ENCODE data around the gene NDUFAF3. TPM values are rescaled to one million over a fixed set of nuclear protein-coding genes. Genes with fewer than 3 reads are reported as not detected.

Gene NDUFAF3, protein sequence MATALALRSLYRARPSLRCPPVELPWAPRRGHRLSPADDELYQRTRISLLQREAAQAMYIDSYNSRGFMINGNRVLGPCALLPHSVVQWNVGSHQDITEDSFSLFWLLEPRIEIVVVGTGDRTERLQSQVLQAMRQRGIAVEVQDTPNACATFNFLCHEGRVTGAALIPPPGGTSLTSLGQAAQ
- total RNA-seq = 145 TPM

DNA sequence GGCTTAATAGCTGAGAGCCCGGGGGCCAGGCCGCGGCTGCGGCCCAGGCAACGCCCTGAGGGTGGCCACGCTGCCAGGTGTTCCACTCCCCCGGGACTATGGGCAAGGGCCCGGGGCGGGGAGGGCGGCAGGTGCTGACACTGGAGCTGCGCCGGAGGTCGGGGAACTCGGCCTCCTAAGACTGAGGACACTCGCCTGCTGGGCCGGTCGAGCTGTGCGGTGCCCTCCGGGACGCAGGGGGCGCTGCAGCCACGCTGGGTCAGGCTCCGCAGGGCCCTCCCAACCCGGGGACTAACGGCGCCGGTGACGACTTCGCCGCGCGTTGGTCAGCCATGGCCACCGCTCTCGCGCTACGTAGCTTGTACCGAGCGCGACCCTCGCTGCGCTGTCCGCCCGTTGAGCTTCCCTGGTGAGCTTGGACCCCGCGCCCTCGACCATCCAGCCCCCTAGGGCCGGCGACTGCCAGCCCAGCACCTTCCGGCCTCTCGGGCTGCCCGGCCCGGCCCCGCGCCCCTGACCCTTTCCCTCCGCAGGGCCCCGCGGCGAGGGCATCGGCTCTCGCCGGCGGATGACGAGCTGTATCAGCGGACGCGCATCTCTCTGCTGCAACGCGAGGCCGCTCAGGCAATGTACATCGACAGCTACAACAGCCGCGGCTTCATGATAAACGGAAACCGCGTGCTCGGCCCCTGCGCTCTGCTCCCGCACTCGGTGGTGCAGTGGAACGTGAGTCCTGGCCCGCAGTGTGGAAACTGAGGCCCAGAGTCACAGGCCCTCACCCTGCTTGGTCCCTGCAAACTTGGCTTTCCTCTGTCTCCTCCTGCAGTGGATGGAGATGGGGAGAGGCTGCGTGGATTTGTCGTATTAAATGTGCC is at the start of gene NDUFAF3:
TSS of gene NDUFAF3 (plus strand) at position 309 of the 875 bp plus-strand sequence. CDS start at position 333, 24 bp downstream.
- peak; percentile 86 to 93 (median 92) for DNase-seq (ENCODE audit: low read depth in 2 of 3, low spot score in 2 of 3)

- DNase-seq (ENCODE audit: low read depth in 2 of 3, low spot score in 2 of 3) = no peak
Observed at GRCh38 chr3:48974076-48974864, 47.7 kb upstream of the NDUFAF3 start.

DNA sequence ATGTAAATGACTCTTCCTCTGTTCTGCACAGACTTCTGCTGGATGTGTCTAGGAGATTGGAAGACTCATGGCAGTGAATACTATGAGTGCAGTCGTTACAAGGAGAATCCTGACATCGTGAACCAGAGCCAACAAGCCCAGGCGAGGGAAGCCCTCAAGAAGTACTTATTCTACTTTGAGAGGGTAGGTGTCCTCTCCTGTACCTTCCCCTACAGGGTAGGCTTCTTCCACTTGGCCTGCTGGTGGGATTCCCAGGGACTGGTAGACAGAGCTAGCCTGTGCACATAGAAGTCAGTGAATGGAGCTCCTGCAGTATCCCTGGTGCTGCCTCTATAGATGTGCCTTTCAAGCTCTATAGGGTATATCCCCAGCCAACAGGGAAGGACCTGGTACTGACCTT is 42.5 kb upstream of the NDUFAF3 start:
- no peak for DNase-seq (ENCODE audit: low read depth in 2 of 3, low spot score in 2 of 3)

GRCh38 chr3:48980295-48980694 is 41.6 kb upstream of the NDUFAF3 start:
- no peak for DNase-seq (ENCODE audit: low read depth in 2 of 3, low spot score in 2 of 3)

- DNase-seq (ENCODE audit: low read depth in 2 of 3, low spot score in 2 of 3) = no peak
Observed at GRCh38 chr3:48982016-48982415, 39.9 kb upstream of the NDUFAF3 start.

- no peak for DNase-seq (ENCODE audit: low read depth in 2 of 3, low spot score in 2 of 3)
Observed at GRCh38 chr3:48982686-48983085, 39.2 kb upstream of the NDUFAF3 start.

- DNase-seq (ENCODE audit: low read depth in 2 of 3, low spot score in 2 of 3) = no peak
Observed at GRCh38 chr3:48983096-48983495, 38.8 kb upstream of the NDUFAF3 start.

DNA sequence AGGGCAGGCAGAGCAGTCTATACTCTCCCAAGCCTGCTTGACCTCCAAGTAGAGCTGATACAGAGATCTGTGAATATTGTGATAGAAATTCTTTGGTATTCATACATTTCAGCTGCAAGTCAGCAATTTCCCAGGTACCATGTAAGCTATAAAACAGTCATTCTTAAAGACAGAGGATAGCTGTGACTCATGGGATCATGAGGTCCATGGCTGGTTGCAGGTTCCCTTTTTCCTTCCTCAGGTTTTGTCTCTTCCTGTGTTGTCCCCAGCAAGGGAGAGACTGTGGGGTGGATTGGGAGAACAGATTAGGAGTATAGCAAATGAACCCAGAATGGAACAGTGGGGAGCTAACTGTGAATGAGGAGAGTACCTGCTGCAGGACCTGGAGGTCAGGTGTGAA is 37.3 kb upstream of the NDUFAF3 start:
- no peak for DNase-seq (ENCODE audit: low read depth in 2 of 3, low spot score in 2 of 3)

DNA sequence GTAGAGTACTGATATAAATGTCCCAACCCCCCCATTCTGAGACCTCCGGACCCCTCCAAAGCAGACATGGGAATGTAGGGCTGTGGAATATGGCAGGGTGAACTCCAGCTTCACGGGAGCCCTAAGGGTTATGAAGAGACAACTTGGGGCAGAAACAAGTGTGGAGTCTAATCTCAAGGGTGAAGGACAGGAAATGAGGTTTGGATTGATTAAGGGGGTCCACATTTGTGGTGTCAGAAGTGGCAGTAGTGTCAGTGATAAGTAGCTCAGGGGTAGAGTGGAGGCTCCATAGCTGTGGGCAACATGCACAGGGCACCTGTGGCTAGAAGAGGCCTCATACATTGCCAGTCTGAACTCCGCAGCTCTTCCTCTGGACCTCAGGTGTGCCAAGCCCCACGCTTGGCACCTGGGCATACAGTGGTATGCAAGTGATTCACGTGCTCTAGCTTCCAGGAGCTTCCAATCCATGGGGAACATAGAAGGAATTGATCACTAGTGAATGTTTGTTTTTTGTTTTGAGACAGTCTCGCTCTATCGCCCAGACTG is 36.0 kb upstream of the NDUFAF3 start:
- DNase-seq (ENCODE audit: low read depth in 2 of 3, low spot score in 2 of 3) = peak in 1 of 3 donors; percentile 15

DNA sequence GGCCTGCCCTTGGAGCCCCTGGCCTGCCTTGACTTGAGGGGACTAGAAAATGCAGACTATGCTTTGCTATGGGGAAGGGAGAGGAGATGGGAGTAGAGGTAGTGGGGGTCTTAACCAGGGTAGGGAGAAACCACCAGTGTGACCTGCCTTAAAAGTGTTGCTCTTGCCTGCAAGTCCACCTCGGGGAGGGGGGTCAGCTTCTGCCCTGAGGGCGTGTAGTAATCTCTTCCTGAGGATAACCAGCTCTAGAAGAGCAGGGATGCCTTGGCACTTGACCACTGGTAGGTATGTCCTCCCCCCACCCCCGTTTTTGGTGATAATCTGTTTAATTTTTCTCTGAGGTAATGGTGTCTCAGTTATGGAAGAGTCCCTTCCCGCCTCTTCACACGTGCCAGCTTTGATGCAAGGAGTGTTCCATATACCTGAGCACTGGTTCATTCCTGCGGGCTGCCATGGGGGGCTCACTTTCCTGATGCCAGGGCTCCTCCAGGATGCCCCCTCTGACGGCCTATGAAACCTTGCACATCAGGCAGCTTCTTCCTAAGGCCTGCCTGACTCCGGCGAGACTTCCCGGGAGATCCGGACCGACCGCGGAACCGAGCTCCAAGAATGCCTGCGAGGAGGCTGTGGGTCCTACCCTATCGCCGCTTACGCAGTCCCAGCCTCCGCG is 32.7 kb upstream of the NDUFAF3 start:
- no peak for DNase-seq (ENCODE audit: low read depth in 2 of 3, low spot score in 2 of 3)

DNA sequence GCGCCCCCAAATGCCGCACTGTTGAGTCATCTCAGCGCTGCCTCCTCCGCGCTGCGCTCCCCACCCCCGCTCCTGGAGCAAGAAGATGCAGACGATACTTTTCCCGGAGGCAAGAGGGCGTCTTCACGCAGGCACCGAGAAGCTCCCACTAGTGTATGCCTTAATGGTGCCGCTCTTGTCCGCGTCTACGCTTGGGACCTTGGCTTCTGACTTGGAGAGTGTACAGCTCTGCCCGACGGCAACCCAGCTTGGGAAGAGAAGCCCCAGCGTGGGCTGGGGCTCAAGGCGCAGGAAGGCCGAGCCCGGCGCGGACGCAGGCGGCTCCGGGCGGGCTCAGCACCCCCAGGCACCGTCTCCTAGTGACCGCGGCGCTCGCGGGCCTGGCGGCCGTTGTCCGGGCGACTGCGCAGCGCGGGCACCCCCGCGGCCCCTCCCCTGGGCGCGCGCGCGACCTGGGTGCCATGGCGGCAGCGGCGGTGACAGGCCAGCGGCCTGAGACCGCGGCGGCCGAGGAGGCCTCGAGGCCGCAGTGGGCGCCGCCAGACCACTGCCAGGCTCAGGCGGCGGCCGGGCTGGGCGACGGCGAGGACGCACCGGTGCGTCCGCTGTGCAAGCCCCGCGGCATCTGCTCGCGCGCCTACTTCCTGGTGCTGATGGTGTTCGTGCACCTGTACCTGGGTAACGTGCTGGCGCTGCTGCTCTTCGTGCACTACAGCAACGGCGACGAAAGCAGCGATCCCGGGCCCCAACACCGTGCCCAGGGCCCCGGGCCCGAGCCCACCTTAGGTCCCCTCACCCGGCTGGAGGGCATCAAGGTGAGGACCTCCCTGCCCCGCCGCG is 31.9 kb upstream of the NDUFAF3 start, which contains the start of gene P4HTM:
TSS of gene P4HTM (plus strand) at position 446 of the 840 bp plus-strand sequence. CDS start at position 462, 16 bp downstream.
- DNase-seq (ENCODE audit: low read depth in 2 of 3, low spot score in 2 of 3) = peak; percentile 47 to 91 (median 78)

DNA sequence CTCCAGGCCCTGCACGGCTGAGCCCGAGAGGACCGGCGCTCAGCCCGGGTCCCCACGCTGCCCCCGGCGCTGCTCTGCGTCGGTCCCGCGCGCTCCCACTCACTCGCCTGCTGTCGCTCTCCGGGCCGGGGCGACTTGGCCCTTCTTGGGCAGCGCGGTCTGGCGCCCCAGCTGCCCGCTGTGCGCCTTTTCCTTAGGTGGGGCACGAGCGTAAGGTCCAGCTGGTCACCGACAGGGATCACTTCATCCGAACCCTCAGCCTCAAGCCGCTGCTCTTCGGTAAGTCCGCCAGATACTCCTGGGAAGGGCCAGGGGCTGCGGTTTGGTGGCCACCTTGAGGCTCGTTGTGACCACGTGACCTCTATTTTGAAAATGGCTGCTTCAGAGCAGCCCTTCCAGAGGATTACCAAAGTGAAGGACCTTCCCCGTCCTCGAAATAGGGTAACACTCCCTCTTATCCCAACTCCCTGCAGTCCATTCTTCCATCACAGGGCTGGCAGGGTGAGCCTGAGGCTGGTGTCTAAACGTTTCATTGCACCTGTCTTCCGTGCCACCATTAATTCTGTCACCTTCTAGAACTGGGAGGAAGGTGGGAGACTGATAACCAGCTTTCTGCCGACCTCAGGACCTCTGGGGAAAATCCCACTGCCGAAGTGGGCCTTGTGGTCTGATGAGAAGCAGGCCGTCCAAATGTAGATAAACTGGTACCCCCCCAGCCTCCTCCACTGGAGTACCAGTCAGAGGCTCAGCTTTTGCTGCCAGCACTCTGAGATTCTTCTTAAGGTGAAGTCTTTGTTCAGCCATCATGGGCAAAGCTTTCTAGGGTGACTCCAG is 31.1 kb upstream of the NDUFAF3 start:
- DNase-seq (ENCODE audit: low read depth in 2 of 3, low spot score in 2 of 3) = peak in 2 of 3 donors; percentile 45 to 50

DNA sequence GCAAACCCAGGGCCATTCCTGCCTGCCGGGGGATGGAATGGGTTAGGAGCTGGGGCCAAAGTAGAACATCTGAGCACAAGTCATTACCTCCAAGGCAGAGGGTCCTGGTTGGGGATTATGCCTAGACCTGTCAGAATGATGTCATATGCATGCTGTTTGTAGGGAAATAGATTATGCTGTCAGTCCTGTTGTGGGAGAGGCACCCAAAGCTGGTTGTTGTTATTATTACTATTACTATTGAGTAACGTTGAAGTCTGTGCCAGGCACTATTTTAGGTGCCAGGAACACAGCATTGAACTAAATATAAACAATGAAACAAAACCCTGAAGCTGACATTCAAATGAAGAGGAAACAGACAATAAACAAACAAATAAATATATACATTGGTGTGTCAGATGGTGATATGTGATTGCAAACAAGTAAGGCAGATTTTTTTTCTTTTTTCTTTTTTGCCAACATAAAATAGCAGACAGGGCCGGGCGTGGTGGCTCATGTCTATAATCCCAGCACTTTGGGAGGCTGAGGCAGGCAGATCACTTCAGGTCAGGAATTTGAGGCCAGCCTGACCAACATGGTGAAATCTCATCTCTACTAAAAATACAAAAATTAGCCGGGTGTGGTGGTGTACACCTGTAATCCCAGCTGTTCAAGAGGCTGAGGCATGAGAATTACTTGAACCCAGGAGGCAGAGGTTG is 29.9 kb upstream of the NDUFAF3 start:
- DNase-seq (ENCODE audit: low read depth in 2 of 3, low spot score in 2 of 3) = no peak

GRCh38 chr3:48993834-48994233 is 28.1 kb upstream of the NDUFAF3 start:
- peak in 2 of 3 donors; percentile 26 to 38 for DNase-seq (ENCODE audit: low read depth in 2 of 3, low spot score in 2 of 3)

DNA sequence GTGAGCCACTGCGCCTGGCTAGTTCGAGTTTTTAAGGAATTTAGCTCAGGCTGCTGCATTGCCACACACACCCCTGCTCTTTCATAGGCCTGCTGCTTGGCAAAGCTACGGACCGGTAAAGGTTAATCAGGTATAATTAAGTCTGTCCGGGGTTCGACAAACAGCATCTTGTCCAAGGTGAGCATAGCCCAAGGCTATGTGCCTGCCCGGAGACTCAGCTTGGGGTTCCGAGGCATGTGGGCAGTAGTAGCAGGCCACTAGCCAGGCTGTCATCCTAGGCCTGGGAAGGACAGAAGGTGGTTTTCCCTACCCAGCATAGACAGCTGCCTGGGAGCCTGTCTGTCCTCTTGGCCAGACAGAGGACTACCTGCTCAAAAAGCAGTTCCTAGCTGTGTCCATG is 25.3 kb upstream of the NDUFAF3 start:
- DNase-seq (ENCODE audit: low read depth in 2 of 3, low spot score in 2 of 3) = no peak

GRCh38 chr3:48997102-48997635 is 24.8 kb upstream of the NDUFAF3 start:
- no peak for DNase-seq (ENCODE audit: low read depth in 2 of 3, low spot score in 2 of 3)

Measured in hematopoietic multipotent progenitor cell (in vitro differentiated cells).